Measurements from ENCODE around the gene MRPL43.

The MRPL43 gene

GRCh38 chr10:100962351-100963080, 24.8 kb downstream of the MRPL43 start:
- DNase-seq = no peak

GRCh38 chr10:100960251-100960650, 27.0 kb downstream of the MRPL43 start:
- DNase-seq = no peak

- DNase-seq = no peak
Observed at GRCh38 chr10:100948916-100949315, 38.4 kb downstream of the MRPL43 start.

GRCh38 chr10:100945754-100946153, 41.5 kb downstream of the MRPL43 start:
- DNase-seq = no peak

GRCh38 chr10:100943508-100943907, 43.8 kb downstream of the MRPL43 start:
- no peak for DNase-seq

- no peak for DNase-seq
Observed at GRCh38 chr10:100942229-100942628, 45.1 kb downstream of the MRPL43 start.

GRCh38 chr10:100939763-100940344, 47.4 kb downstream of the MRPL43 start:
- no peak for DNase-seq
